ENCODE data around the gene B3GNT4. TPM values are rescaled to one million over a fixed set of nuclear protein-coding genes. Genes with fewer than 3 reads are reported as not detected.
"Not testable (repeated sequence)": the region's sequence is repeated elsewhere in the genome, so short reads cannot be mapped to it uniquely, and the experiment has no call there.

Gene B3GNT4
- total and polyA plus RNA-seq, 7 donors = under 0.01 to 1.0 (median 0.55) TPM; not detected in 2

DNA sequence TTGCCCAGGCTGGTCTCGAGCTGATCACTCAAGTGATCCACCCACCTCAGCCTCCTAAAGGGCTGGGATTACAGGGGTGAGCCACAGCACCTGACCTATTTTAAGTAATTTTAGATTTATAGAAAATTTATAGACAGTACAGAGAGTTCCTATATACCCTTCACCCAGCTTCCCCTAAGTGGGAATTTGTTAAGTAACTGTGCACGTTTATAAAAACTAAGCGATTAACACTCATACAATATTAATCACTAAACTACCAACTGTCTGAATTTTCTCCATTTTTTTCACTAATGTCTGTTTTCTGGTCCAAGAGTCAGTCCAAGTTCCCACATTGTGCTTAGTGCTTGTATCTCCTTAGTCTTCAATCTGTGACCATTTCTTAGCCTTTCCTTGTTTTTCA lies 35.0 kb upstream of the B3GNT4 start:
- H3K27ac ChIP-seq = no peak overlapping the region
- WGBS, 2 donors = 91 to 96% methylated on average over 3 of the region's 3 CpGs
- no peaks in the 10 kb centered on the region for H3K4me1 ChIP-seq
- H3K36me3 ChIP-seq = no peaks in the 10 kb centered on the region
- H3K27me3 ChIP-seq = peaks cover 0 to 13% (median 3%) of the 10 kb centered on the region in 3 donors
- intact Hi-C loops (cut with DNase I) = no loop called here
- no peak for TF ChIP-seq POLR2AphosphoS5 (IDR thresholded peaks at IDR 0.05)
- DNase-seq = no peak
- no peaks in the 10 kb centered on the region for H3K9me3 ChIP-seq
- no peak overlapping the region for H3K4me3 ChIP-seq

DNA sequence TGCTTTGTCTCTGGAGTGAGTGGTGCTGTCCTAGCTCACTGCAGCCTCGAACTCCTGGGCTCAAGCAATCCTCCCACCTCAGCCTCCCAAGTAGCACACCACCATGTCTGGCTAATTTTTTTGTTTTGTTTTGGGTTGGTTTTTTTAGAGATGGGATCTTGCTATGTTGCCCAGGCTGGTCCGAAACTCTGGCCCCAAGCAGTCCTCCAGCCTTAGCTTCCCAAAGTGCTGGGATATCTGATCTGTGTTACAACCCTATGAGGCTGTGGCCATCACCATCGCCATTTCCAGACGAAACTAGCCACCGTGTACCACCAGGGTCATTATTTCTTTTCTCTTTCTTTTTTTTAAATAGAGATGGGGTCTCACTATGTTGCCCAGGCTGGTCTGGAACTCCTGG lies 32.1 kb upstream of the B3GNT4 start:
- TF ChIP-seq, protein P1, sequence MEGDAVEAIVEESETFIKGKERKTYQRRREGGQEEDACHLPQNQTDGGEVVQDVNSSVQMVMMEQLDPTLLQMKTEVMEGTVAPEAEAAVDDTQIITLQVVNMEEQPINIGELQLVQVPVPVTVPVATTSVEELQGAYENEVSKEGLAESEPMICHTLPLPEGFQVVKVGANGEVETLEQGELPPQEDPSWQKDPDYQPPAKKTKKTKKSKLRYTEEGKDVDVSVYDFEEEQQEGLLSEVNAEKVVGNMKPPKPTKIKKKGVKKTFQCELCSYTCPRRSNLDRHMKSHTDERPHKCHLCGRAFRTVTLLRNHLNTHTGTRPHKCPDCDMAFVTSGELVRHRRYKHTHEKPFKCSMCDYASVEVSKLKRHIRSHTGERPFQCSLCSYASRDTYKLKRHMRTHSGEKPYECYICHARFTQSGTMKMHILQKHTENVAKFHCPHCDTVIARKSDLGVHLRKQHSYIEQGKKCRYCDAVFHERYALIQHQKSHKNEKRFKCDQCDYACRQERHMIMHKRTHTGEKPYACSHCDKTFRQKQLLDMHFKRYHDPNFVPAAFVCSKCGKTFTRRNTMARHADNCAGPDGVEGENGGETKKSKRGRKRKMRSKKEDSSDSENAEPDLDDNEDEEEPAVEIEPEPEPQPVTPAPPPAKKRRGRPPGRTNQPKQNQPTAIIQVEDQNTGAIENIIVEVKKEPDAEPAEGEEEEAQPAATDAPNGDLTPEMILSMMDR (IDR thresholded peaks at IDR 0.05) = no peak
- TF ChIP-seq EP300 (IDR thresholded peaks at IDR 0.05) (no peak), POLR2A (IDR thresholded peaks at IDR 0.05) (no peak), POLR2AphosphoS5 (IDR thresholded peaks at IDR 0.05) (no peak)
- Histone ChIP-seq H3K4me1 (no peaks in the 10 kb centered on the region), H3K27ac (no peak overlapping the region), H3K27me3 (peaks cover 0 to 13% (median 0%) of the 10 kb centered on the region in 3 donors), H3K36me3 (no peaks in the 10 kb centered on the region), H3K9me3 (no peaks in the 10 kb centered on the region), H3K4me3 (no peak overlapping the region)
- intact Hi-C loops (cut with DNase I) = no loop called here
- DNase-seq = no peak
- WGBS, 2 donors = 91 to 94% methylated on average over 5 of the region's 5 CpGs

DNA sequence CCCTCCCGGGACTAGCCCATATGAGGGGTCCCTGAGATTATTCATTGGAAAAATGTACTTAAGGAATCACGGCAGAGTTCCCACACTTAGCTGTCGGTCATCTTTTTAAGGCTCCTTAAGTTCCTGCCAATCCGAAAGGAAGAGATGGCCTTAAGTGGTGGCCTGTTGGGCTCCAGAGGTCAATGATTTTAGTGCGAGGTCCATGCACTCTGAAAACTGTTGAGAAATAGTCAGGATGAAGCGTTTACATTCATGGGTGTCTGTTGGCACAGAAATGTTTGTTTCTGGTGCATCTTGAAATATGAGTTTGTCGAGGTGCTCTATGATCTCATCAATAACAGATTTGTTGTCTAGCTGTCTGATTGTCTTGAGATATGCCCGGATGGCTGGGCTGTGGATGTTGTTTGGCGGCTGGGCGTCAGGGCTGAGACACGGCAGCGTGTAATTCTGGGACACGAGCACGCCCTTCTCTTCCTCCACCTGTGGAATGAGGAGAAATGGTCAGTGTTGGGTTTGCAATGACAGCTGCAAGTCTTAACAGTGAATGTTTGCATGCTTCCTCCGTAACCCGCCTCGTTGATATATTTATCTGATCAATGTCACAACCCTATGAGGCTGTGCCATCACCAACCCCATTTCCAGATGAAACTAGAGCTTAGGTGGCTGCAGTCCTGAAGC lies 31.1 kb upstream of the B3GNT4 start:
- intact Hi-C loops (cut with DNase I) = no loop called here
- Histone ChIP-seq H3K9me3 (no peaks in the 10 kb centered on the region), H3K36me3 (no peaks in the 10 kb centered on the region), H3K4me1 (no peaks in the 10 kb centered on the region), H3K4me3 (no peak overlapping the region), H3K27me3 (peaks cover 0 to 13% (median 0%) of the 10 kb centered on the region in 3 donors), H3K27ac (no peak overlapping the region)
- TF ChIP-seq POLR2A (IDR thresholded peaks at IDR 0.05) = no peak
- TF ChIP-seq, protein P1 (IDR thresholded peaks at IDR 0.05) = no peak
- TF ChIP-seq EP300 (IDR thresholded peaks at IDR 0.05) = no peak
- TF ChIP-seq POLR2AphosphoS5 (IDR thresholded peaks at IDR 0.05) = no peak
- DNase-seq = no peak
- 61 to 78% methylated on average over 17 of the region's 17 CpGs for WGBS, 2 donors

DNA sequence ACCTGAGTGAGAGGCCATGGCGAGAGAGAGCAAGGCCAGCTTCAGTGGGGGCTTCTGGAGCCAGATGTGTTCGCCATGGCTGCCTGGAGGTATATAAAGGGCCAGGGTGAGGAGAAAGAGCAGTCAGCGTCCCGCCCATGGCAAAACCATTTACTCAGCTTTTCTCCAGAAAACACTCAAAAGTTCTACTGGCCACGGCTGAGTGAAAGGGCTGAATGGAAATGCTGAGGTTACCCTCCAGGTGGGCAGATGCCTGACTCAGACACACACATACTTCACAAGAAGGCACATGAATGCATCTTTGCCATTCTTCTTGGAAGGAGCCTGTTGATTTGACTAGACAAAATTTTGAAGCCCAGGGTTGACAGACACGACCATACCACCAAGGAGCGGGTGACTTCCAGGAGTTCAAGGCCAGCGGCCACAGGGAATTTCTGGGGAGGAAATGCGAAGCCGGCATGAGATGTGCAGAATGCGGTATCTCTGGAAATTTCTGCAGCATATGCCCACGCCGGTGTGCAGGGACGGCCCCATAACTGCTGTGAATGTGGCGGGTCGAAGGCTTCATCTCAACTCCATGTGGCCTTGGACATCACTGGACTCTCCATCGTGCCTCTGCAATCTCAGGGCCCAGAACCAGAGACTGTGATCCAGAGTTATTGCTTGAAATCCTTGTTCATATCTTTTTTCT lies 29.2 kb upstream of the B3GNT4 start, which contains the start of gene IL31:
IL31 (minus strand) TSS at position 67 of the 691 bp plus-strand sequence; CDS start at position 18, 49 bp downstream.
- Histone ChIP-seq H3K27me3 (peaks cover 0 to 13% (median 0%) of the 10 kb centered on the region in 3 donors), H3K9me3 (no peaks in the 10 kb centered on the region), H3K36me3 (no peaks in the 10 kb centered on the region), H3K4me1 (no peaks in the 10 kb centered on the region), H3K4me3 (no peak within 1 kb of the TSS), H3K27ac (no peak within 1 kb of the TSS)
- WGBS, 2 donors = 92% methylated on average over 17 of the region's 17 CpGs
- intact Hi-C loops (cut with DNase I) = no loop called here
- TF ChIP-seq POLR2A (IDR thresholded peaks at IDR 0.05) (no peak), POLR2AphosphoS5 (IDR thresholded peaks at IDR 0.05) (no peak), EP300 (IDR thresholded peaks at IDR 0.05) (no peak)
- TF ChIP-seq, protein P1 (IDR thresholded peaks at IDR 0.05) = no peak
- no peak for DNase-seq

DNA sequence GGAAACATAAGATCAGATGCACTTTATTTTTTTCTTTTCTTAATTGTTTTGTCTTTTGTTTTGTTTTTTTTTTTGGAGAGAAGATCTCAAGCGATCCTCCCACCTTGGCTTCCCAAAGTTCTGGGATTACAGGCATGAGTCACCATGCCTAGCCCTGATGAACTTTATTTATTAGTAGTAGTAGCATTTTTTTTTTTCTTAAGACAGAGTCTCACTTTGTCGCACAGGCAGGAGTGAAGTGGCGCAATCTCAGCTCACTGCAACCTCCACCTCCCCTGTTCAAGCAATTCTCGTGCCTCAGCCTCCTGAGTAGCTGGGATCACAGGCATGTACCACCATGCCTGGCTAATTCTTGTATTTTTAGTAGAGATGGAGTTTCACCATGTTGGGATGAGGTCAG lies 27.0 kb upstream of the B3GNT4 start:
- WGBS, 2 donors = 93 to 95% methylated on average over 4 of the region's 4 CpGs
- intact Hi-C loops (cut with DNase I); DNase-seq; H3K4me1 ChIP-seq; H3K9me3 ChIP-seq; H3K27ac ChIP-seq; H3K36me3 ChIP-seq; H3K4me3 ChIP-seq: not testable (repeated sequence)
- H3K27me3 ChIP-seq = peaks cover 0 to 13% (median 0%) of the 10 kb centered on the region in 3 donors

Data from sigmoid colon (tissue), 7 donors.